WTC11 (cell line): ENCODE data around the gene ATP2B2. TPM values are rescaled to one million over a fixed set of nuclear protein-coding genes. Genes with fewer than 3 reads are reported as not detected.

Experiments used
- ATAC-seq: fragments of 200-7000 bp; cut with Tn5 transposase; 2 replicates; pipeline ENCODE4 v1.10.0; 2021; ENCODE audit warnings: mild to moderate bottlenecking, moderate library complexity
- CTCF ChIA-PET: fragments of 300-600 bp; sonication (Branson Sonifier 250); formaldehyde crosslinking; loops from one replicate; lab custom pipeline; 2021; ENCODE audit warnings: antibody characterized with exemption; lab: Charles Lee
- POLR2A ChIA-PET: fragments of 350-600 bp; sonication (Branson Sonifier 250); formaldehyde crosslinking; loops from one replicate; lab custom pipeline; 2021; ENCODE audit warnings: antibody characterized with exemption; lab: Charles Lee
- DNase-seq: peaks from one replicate; pipeline ENCODE4 v3.0.0; 2021; ENCODE audit warnings: low spot score
- H3K27ac Mint-ChIP-seq: 2 replicates; pipeline ENCODE4 v1.8.0; 2021; ENCODE audit warnings: mixed read lengths
- H3K27me3 Mint-ChIP-seq: 2 replicates; pipeline ENCODE4 v1.8.0; 2021; ENCODE audit warnings: low read depth, mild to moderate bottlenecking, moderate library complexity, mixed read lengths
- H3K36me3 Mint-ChIP-seq: 2 replicates; pipeline ENCODE4 v1.8.0; 2021; ENCODE audit warnings: mixed read lengths
- H3K4me1 Mint-ChIP-seq: 2 replicates; pipeline ENCODE4 v1.8.0; 2022; ENCODE audit warnings: mixed read lengths
- H3K4me3 Mint-ChIP-seq: 2 replicates; pipeline ENCODE4 v1.8.0; 2021; ENCODE audit warnings: mild to moderate bottlenecking, moderate library complexity, mixed read lengths
- H3K9me3 Mint-ChIP-seq: 2 replicates; pipeline ENCODE4 v1.8.0; 2021; ENCODE audit warnings: mixed read lengths
- ATF3 ChIP-seq: sonication (generic); formaldehyde crosslinking; conservative IDR thresholded peaks from 2 replicates; pipeline ENCODE4 v1.8.1; 2022; ENCODE audit warnings: mild to moderate bottlenecking, missing genetic modification reagents
- CREM ChIP-seq: sonication (generic); formaldehyde crosslinking; IDR thresholded peaks from 2 replicates; pipeline ENCODE4 v1.8.1; 2022; ENCODE audit warnings: mild to moderate bottlenecking, missing genetic modification reagents, moderate library complexity
- EMX1 ChIP-seq: fragments of 250-450 bp; sonication (Bioruptor Pico); IDR thresholded peaks from 2 replicates; pipeline ENCODE4 v1.8.0; 2021; ENCODE audit warnings: mild to moderate bottlenecking
- ETV6 ChIP-seq: sonication (generic); formaldehyde crosslinking; IDR thresholded peaks from 2 replicates; pipeline ENCODE4 v1.8.1; 2022; ENCODE audit warnings: mild to moderate bottlenecking, missing genetic modification reagents
- FOXJ3 ChIP-seq: sonication (generic); formaldehyde crosslinking; IDR thresholded peaks from 2 replicates; pipeline ENCODE4 v1.9.0; 2021; ENCODE audit warnings: missing genetic modification reagents, mild to moderate bottlenecking, borderline replicate concordance
- HMGA2 ChIP-seq: fragments of 250-450 bp; sonication (Bioruptor Pico); IDR thresholded peaks from 2 replicates; pipeline ENCODE4 v1.4.0; 2021; ENCODE audit warnings: mild to moderate bottlenecking, moderate library complexity
- IRF2 ChIP-seq: sonication (generic); formaldehyde crosslinking; IDR thresholded peaks from 2 replicates; pipeline ENCODE4 v1.8.0; 2022; ENCODE audit warnings: low read depth, missing genetic modification reagents, borderline replicate concordance
- NFE2L1 ChIP-seq: sonication (generic); formaldehyde crosslinking; IDR thresholded peaks from 2 replicates; pipeline ENCODE4 v1.8.1; 2023; ENCODE audit warnings: missing genetic modification reagents
- PRRX2 ChIP-seq: fragments of 250-450 bp; sonication (Bioruptor Pico); IDR thresholded peaks from 2 replicates; pipeline ENCODE4 v1.8.0; 2021; ENCODE audit warnings: mild to moderate bottlenecking
- USF1 ChIP-seq: sonication (generic); formaldehyde crosslinking; IDR thresholded peaks from 2 replicates; pipeline ENCODE4 v1.8.0; 2022; ENCODE audit warnings: mild to moderate bottlenecking, missing genetic modification reagents
- USF2 ChIP-seq: sonication (generic); formaldehyde crosslinking; IDR thresholded peaks from 2 replicates; pipeline ENCODE4 v1.8.1; 2023; ENCODE audit warnings: mild to moderate bottlenecking, missing genetic modification reagents, moderate library complexity
- ZMAT4 ChIP-seq: fragments of 250-450 bp; sonication (Bioruptor Pico); IDR thresholded peaks from 2 replicates; pipeline ENCODE4 v1.9.0; 2021; ENCODE audit warnings: mild to moderate bottlenecking
- ZNF219 ChIP-seq: sonication (generic); formaldehyde crosslinking; IDR thresholded peaks from 2 replicates; pipeline ENCODE4 v1.8.0; 2023; ENCODE audit warnings: missing genetic modification reagents, mild to moderate bottlenecking, borderline replicate concordance
- ZNF281 ChIP-seq: sonication (generic); formaldehyde crosslinking; IDR thresholded peaks from 2 replicates; pipeline ENCODE4 v1.8.0; 2023; ENCODE audit warnings: mild to moderate bottlenecking, missing genetic modification reagents
- ZNF317 ChIP-seq: sonication (generic); formaldehyde crosslinking; IDR thresholded peaks from 2 replicates; pipeline ENCODE4 v1.8.1; 2023; ENCODE audit warnings: low read depth, mild to moderate bottlenecking, moderate library complexity, missing genetic modification reagents, borderline replicate concordance
- ZNF396 ChIP-seq: fragments of 250-450 bp; sonication (Bioruptor Pico); IDR thresholded peaks from 2 replicates; pipeline ENCODE4 v1.8.0; 2021; ENCODE audit warnings: mild to moderate bottlenecking, moderate library complexity, borderline replicate concordance
- ZNF416 ChIP-seq: fragments of 250-450 bp; sonication (Bioruptor Pico); IDR thresholded peaks from 2 replicates; pipeline ENCODE4 v1.9.0; 2021; ENCODE audit warnings: mild to moderate bottlenecking, inconsistent platforms
- ZNF532 ChIP-seq: fragments of 250-450 bp; sonication (Bioruptor Pico); IDR thresholded peaks from 2 replicates; pipeline ENCODE4 v1.9.0; 2021; ENCODE audit warnings: mild to moderate bottlenecking, borderline replicate concordance
- ZSCAN18 ChIP-seq: fragments of 250-450 bp; sonication (Bioruptor Pico); IDR thresholded peaks from 2 replicates; pipeline ENCODE4 v2.1.2; 2022; ENCODE audit warnings: mild to moderate bottlenecking, moderate library complexity
- total RNA-seq: library from RNA; stranded (reverse); gene quantifications from 3 replicates; pipeline ENCODE4 v1.2.3, GENCODE V29; 2021

Gene ATP2B2
- total RNA-seq, 1 experiment from 2014 or later, result 0.48 TPM

GRCh38 chr3:10470120-10471053, 35.0 kb downstream of the ATP2B2 start (continued):
- TF ChIP-seq ATF3 (CRISPR knock-in tag) (no peak), PRRX2 (no peak)

- H3K27me3 Mint-ChIP-seq, result no peaks in the 10 kb centered on the region
- TF ChIP-seq EMX1 (CRISPR knock-in tag) (no peak), ZNF416 (CRISPR knock-in tag) (no peak), ZNF281 (CRISPR knock-in tag) (no peak), ZNF532 (CRISPR knock-in tag) (no peak), ETV6 (CRISPR knock-in tag) (no peak), IRF2 (no peak)
- CTCF ChIA-PET, result interaction anchor here (1.5 kb wide), 1 partner anchor 269 kb away, joined by 4 read pairs; no protein-coding TSS in a partner anchor
- ATAC-seq, result no peak
- POLR2A ChIA-PET, result interaction anchor here (1.1 kb wide), 1 partner anchor 9 kb away, joined by 3 read pairs; no protein-coding TSS in a partner anchor
- no peak for DNase-seq
- no peaks in the 10 kb centered on the region for H3K9me3 Mint-ChIP-seq
- H3K27ac Mint-ChIP-seq, result no peak overlapping the region
- no peak overlapping the region for H3K4me3 Mint-ChIP-seq
- peaks cover 16% of the 10 kb centered on the region for H3K4me1 Mint-ChIP-seq
- H3K36me3 Mint-ChIP-seq, result no peaks in the 10 kb centered on the region
Measured at GRCh38 chr3:10469441-10470119, 35.8 kb downstream of the ATP2B2 start.

- no peak for ATAC-seq
- no peaks in the 10 kb centered on the region for H3K27me3 Mint-ChIP-seq
- CTCF ChIA-PET, result no interaction called here
- TF ChIP-seq NFE2L1 (CRISPR knock-in tag) (no peak), PRRX2 (no peak), CREM (no peak), ZNF396 (CRISPR knock-in tag) (no peak), FOXJ3 (CRISPR knock-in tag) (no peak), USF1 (no peak), USF2 (CRISPR knock-in tag) (no peak), HMGA2 (no peak), ZSCAN18 (CRISPR knock-in tag) (no peak), EMX1 (CRISPR knock-in tag) (no peak), ZMAT4 (CRISPR knock-in tag) (no peak), ZNF317 (no peak), ZNF219 (CRISPR knock-in tag) (no peak)
Measured at GRCh38 chr3:10468613-10469354, 36.6 kb downstream of the ATP2B2 start.

More at GRCh38 chr3:10468613-10469354, 36.6 kb downstream of the ATP2B2 start:
- POLR2A ChIA-PET, result interaction anchor here (1.1 kb wide), 1 partner anchor 9 kb away, joined by 3 read pairs; no protein-coding TSS in a partner anchor
- Mint-ChIP-seq H3K36me3 (no peaks in the 10 kb centered on the region), H3K4me3 (no peak overlapping the region), H3K4me1 (peaks cover 16% of the 10 kb centered on the region), H3K9me3 (no peaks in the 10 kb centered on the region), H3K27ac (no peak overlapping the region)
- no peak for DNase-seq
